Jurkat, Clone E6-1 (cell line): ENCODE data around the gene PALMD.

Experiments used
- DNase-seq: peaks from one replicate; pipeline ENCODE4 v3.0.0-alpha.2; 2011; ENCODE audit warnings: low read depth, low spot score
- H3K4me3 ChIP-seq: 2 replicates; pipeline ENCODE4 v1.5.1; 2011; ENCODE audit warnings: mild to moderate bottlenecking, low read length, control low read depth, moderate library complexity

Gene PALMD

GRCh38 chr1:99655376-99655775, 9.5 kb downstream of the PALMD start:
- no peak overlapping the region for H3K4me3 ChIP-seq
- DNase-seq, result no peak

GRCh38 chr1:99656701-99657100, 10.8 kb downstream of the PALMD start:
- H3K4me3 ChIP-seq, result no peak overlapping the region
- DNase-seq, result no peak

- no peak for DNase-seq
- H3K4me3 ChIP-seq, result no peak overlapping the region
These were observed 11.5 kb downstream of the PALMD start for GRCh38 chr1:99657213-99658030.

- no peak for DNase-seq
- H3K4me3 ChIP-seq, result no peak overlapping the region
These were observed 12.0 kb downstream of the PALMD start for GRCh38 chr1:99658031-99658290.

GRCh38 chr1:99659755-99660210, 13.9 kb downstream of the PALMD start:
- DNase-seq, result no peak
- H3K4me3 ChIP-seq, result no peak overlapping the region

GRCh38 chr1:99660496-99660895, 14.6 kb downstream of the PALMD start:
- no peak for DNase-seq
- no peak overlapping the region for H3K4me3 ChIP-seq

- H3K4me3 ChIP-seq, result no peak overlapping the region
- no peak for DNase-seq
These were observed 15.9 kb downstream of the PALMD start for GRCh38 chr1:99661780-99662179.

GRCh38 chr1:99662539-99663080, 16.7 kb downstream of the PALMD start:
- no peak overlapping the region for H3K4me3 ChIP-seq
- DNase-seq, result no peak

- H3K4me3 ChIP-seq, result no peak overlapping the region
- no peak for DNase-seq
These were observed 17.6 kb downstream of the PALMD start for GRCh38 chr1:99663501-99663900.

- no peak for DNase-seq
These were observed 19.3 kb downstream of the PALMD start for GRCh38 chr1:99665212-99665611.

GRCh38 chr1:99669376-99669775, 23.5 kb downstream of the PALMD start:
- no peak for DNase-seq

More at GRCh38 chr1:99665212-99665611, 19.3 kb downstream of the PALMD start:
- H3K4me3 ChIP-seq, result no peak overlapping the region

GRCh38 chr1:99669821-99670220, 23.9 kb downstream of the PALMD start:
- H3K4me3 ChIP-seq, result no peak overlapping the region
- no peak for DNase-seq

More at GRCh38 chr1:99669376-99669775, 23.5 kb downstream of the PALMD start:
- H3K4me3 ChIP-seq, result no peak overlapping the region

GRCh38 chr1:99670583-99670982, 24.7 kb downstream of the PALMD start:
- DNase-seq, result no peak

GRCh38 chr1:99672038-99672437, 26.1 kb downstream of the PALMD start:
- no peak for DNase-seq
- H3K4me3 ChIP-seq, result no peak overlapping the region

More at GRCh38 chr1:99670583-99670982, 24.7 kb downstream of the PALMD start:
- no peak overlapping the region for H3K4me3 ChIP-seq

- no peak for DNase-seq
- no peak overlapping the region for H3K4me3 ChIP-seq
These were observed 26.8 kb downstream of the PALMD start for GRCh38 chr1:99672530-99673213.

- no peak overlapping the region for H3K4me3 ChIP-seq
- no peak for DNase-seq
These were observed 27.4 kb downstream of the PALMD start for GRCh38 chr1:99673315-99673714.

- no peak overlapping the region for H3K4me3 ChIP-seq
- DNase-seq, result no peak
These were observed 28.5 kb downstream of the PALMD start for GRCh38 chr1:99674115-99675064.

GRCh38 chr1:99675292-99675691, 29.4 kb downstream of the PALMD start:
- no peak for DNase-seq
- no peak overlapping the region for H3K4me3 ChIP-seq

GRCh38 chr1:99675994-99676393, 30.1 kb downstream of the PALMD start:
- H3K4me3 ChIP-seq, result no peak overlapping the region
- no peak for DNase-seq
